ENCODE data around the gene PRC1.
A peak's percentile ranks its signal among the peaks of the same experiment; 100 is the strongest.

Gene PRC1

DNA sequence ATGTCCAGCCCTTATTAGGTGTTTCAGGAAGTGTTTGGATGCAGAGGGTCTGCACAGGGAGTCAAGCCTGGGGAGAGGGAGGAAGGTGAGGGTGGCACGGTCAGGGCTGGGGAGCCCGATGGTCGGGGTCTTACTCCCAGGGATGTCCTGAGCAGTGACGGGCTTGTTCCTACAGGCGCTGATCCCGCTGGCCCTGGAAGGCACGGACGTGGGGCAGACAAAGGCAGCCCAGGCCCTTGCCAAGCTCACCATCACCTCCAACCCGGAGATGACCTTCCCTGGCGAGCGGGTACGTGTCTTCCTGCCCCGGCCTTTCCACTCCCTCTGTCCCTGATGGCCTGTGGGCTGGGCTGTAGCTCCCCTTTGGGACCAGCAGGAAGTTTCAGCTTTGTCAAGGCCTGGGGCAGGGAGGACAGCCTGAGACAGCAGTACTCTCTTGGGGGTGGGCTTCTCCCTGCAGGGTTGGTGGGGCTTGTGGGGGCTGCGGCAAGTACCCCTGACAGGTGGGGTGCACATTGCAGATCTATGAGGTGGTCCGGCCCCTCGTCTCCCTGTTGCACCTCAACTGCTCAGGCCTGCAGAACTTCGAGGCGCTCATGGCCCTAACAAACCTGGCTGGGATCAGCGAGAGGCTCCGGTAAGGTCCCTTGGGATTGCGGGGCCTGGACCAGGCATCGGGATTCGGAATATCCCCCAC, 44.2 kb downstream of the PRC1 start:
- Histone ChIP-seq H3K27ac (no peak overlapping the region), H4K20me1 (peaks cover 26% of the 10 kb centered on the region), H3K27me3 (no peaks in the 10 kb centered on the region), H3K4me2 (no peak overlapping the region), H3K4me3 (no peak overlapping the region), H3K36me3 (peaks cover 91% of the 10 kb centered on the region), H3K9ac (no peak overlapping the region), H3K4me1 (peaks cover 10% of the 10 kb centered on the region), H3K9me3 (no peaks in the 10 kb centered on the region)
- no peak for TF ChIP-seq Cebpa-rat (IDR thresholded peaks at IDR 0.05)

DNA sequence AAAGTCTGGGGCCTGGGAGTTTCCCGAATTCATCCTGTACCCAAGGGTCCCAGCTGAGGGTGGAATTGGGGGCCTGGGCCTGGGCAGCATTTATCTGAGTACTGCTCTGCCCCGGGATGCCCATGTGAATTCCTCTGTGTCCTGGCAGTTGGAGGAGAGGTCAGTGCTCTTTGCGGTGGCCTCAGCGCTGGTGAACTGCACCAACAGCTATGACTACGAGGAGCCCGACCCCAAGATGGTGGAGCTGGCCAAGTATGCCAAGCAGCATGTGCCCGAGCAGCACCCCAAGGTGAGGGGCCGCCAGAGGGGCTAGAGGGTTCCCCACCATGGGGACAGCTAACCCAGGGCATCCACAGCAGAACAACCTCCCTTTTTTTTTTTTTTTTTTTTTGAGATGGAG, 45.8 kb downstream of the PRC1 start:
- no peak overlapping the region for H3K9ac ChIP-seq
- H3K4me2 ChIP-seq = no peak overlapping the region
- no peak overlapping the region for H3K4me3 ChIP-seq
- H3K27me3 ChIP-seq = no peaks in the 10 kb centered on the region
- H3K9me3 ChIP-seq = no peaks in the 10 kb centered on the region
- H3K36me3 ChIP-seq = peaks cover 100% of the 10 kb centered on the region
- no peak for TF ChIP-seq Cebpa-rat (IDR thresholded peaks at IDR 0.05)
- peaks cover 26% of the 10 kb centered on the region for H4K20me1 ChIP-seq
- H3K4me1 ChIP-seq = peaks cover 4% of the 10 kb centered on the region; the same call in 1 of the 2 replicates
- H3K27ac ChIP-seq = no peak overlapping the region

DNA sequence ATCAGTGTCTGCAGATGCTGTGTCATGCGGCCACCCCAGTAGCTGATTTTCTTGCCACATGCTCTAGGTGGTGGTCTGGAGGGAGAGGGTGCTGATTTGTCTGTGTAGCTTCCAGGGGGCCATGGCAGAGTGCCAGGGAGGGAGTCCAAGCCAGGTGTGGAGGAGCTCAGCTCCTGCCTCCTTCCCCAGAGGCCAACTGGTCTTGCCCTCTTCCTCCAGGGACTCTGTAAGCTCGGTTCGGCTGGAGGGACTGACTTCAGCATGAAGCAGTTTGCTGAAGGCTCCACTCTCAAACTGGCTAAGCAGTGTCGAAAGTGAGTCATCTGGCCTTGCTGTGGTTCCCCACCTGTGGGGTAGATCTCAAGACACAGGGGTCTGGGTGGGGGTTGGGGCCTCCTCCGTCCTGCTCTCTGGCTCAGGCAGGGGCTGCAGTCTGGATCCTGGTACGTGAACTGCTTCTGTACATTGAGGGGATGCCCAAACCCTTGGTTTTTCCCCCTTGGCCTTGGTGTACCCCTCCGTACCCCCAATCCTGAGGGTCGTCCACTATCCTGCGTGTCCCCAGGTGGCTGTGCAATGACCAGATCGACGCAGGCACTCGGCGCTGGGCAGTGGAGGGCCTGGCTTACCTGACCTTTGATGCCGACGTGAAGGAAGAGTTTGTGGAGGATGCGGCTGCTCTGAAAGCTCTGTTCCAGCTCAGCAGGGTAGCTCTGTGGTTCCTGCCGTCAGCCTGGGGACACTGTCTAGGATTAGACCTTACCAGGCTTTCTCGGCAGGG, 46.6 kb downstream of the PRC1 start:
- Histone ChIP-seq H3K9me3 (no peaks in the 10 kb centered on the region), H3K4me2 (no peak overlapping the region), H3K27ac (no peak overlapping the region), H3K36me3 (peaks cover 100% of the 10 kb centered on the region), H3K4me1 (peaks cover 4% of the 10 kb centered on the region; the same call in 1 of the 2 replicates), H3K27me3 (no peaks in the 10 kb centered on the region), H4K20me1 (peaks cover 26% of the 10 kb centered on the region), H3K9ac (no peak overlapping the region), H3K4me3 (no peak overlapping the region)
- no peak for TF ChIP-seq Cebpa-rat (IDR thresholded peaks at IDR 0.05)

DNA sequence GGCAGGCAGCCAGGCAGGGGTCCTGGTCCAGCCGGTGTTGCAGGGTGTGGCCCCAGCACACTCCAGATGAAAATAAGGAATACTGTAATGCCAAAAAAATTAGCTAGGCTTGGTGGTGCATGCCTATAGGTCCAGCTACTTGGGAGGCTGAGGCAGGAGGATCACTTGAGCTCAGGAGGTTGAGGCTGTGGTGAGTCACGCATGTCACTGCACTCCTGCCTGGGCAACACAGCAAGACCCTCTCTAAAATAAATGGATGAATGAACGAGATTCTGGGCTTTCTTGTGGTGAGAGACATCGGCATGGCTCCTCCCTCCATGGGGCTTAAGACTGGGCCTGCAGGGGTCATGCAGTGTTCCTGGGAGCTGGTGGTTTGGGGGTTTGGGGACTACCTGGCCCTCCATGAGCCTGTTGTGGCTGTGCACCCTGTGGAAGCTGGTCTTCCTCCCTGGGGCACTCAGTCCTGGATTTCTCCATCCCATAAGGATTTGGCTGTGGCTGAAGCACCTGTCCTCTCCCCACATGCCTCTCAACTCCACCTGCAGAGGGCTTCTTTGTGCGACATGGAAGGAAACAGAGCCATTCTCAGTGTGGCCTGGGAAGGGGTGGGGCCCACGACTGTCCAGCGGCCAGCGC, 47.3 kb downstream of the PRC1 start:
- Histone ChIP-seq H4K20me1 (peaks cover 26% of the 10 kb centered on the region), H3K27me3 (no peaks in the 10 kb centered on the region), H3K4me2 (no peak overlapping the region), H3K4me1 (peaks cover 4% of the 10 kb centered on the region; the same call in 1 of the 2 replicates), H3K4me3 (no peak overlapping the region), H3K36me3 (peaks cover 100% of the 10 kb centered on the region), H3K9me3 (no peaks in the 10 kb centered on the region), H3K9ac (no peak overlapping the region), H3K27ac (no peak overlapping the region)
- TF ChIP-seq Cebpa-rat (IDR thresholded peaks at IDR 0.05) = no peak

DNA sequence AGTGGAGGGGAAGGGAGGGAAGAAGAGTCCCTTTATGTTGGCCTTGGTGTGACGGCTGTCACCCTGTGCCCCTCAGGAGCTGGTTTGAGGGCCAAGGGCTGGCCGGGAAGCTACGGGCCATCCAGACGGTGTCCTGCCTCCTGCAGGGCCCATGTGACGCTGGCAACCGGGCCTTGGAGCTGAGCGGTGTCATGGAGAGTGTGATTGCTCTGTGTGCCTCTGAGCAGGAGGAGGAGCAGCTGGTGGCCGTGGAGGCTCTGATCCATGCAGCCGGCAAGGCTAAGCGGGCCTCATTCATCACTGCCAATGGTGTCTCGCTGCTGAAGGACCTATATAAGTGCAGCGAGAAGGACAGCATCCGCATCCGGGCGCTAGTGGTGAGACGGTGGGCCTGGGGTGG, 47.8 kb downstream of the PRC1 start:
- Histone ChIP-seq H4K20me1 (peaks cover 26% of the 10 kb centered on the region), H3K4me3 (no peak overlapping the region), H3K27ac (no peak overlapping the region), H3K36me3 (peaks cover 100% of the 10 kb centered on the region), H3K27me3 (no peaks in the 10 kb centered on the region), H3K4me1 (peaks cover 4% of the 10 kb centered on the region; the same call in 1 of the 2 replicates), H3K4me2 (no peak overlapping the region), H3K9me3 (no peaks in the 10 kb centered on the region), H3K9ac (no peak overlapping the region)
- TF ChIP-seq Cebpa-rat (IDR thresholded peaks at IDR 0.05) = no peak

DNA sequence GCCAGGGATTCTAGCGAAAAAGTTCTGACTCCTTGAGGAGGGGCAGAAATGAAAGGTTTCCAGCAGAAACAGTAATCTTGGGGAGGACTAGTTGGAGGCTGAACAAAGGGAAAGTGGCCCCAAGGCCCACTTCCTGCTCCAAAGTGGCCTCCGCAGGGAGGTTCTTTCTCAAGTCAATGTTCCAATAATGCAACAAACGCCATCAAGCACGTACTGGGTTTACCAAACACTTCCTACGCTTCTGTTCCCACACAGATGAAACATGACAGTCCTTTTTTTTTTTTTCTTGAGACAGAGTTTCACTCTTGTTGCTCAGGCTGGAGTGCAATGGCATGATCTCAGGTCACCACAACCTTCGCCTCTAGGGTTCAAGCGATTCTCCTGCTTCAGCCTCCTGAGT, 49.2 kb downstream of the PRC1 start:
- no peak overlapping the region for H3K9ac ChIP-seq
- peaks cover 25% of the 10 kb centered on the region for H4K20me1 ChIP-seq
- H3K4me1 ChIP-seq = peaks cover 3% of the 10 kb centered on the region; the same call in 1 of the 2 replicates
- H3K4me2 ChIP-seq = no peak overlapping the region
- no peak for TF ChIP-seq Cebpa-rat (IDR thresholded peaks at IDR 0.05)
- H3K9me3 ChIP-seq = no peaks in the 10 kb centered on the region
- H3K36me3 ChIP-seq = peaks cover 100% of the 10 kb centered on the region
- H3K27ac ChIP-seq = no peak overlapping the region
- no peaks in the 10 kb centered on the region for H3K27me3 ChIP-seq
- H3K4me3 ChIP-seq = no peak overlapping the region

DNA sequence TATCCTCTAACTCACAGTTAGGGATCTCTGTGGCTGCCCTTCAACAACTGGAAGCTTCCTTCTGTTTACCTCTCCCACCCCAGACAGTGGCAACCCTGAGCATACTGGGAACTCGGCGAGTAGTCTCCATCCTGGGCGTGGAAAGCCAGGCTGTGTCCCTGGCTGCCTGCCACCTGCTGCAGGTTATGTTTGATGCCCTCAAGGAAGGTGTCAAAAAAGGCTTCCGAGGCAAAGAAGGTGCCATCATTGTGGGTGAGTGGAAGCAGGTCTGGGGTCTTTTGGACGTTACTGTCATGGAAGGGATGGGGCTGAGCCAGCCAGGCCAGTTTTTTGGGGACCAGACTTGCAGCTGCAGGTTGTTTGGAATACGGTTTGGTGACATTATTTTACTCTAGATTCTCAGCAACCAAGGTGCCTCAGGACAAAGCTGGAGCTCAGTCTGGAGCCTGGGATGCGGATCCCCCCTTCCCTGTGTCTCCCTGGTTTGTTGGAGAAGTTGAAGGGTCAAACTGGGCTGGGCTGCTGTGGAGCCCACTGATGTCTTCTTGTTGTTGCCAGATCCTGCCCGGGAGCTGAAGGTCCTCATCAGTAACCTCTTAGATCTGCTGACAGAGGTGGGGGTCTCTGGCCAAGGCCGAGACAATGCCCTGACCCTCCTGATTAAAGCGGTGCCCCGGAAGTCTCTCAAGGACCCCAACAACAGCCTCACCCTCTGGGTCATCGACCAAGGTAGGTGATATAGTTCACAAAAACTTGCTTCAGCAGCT, 51.8 kb downstream of the PRC1 start:
- no peak overlapping the region for H3K9ac ChIP-seq
- H3K27ac ChIP-seq = no peak overlapping the region
- H3K9me3 ChIP-seq = no peaks in the 10 kb centered on the region
- H3K27me3 ChIP-seq = no peaks in the 10 kb centered on the region
- TF ChIP-seq Cebpa-rat (IDR thresholded peaks at IDR 0.05) = no peak
- no peak overlapping the region for H3K4me3 ChIP-seq
- H3K36me3 ChIP-seq = peaks cover 100% of the 10 kb centered on the region
- peaks cover 6% of the 10 kb centered on the region for H4K20me1 ChIP-seq
- H3K4me1 ChIP-seq = peaks cover 15% of the 10 kb centered on the region
- no peak overlapping the region for H3K4me2 ChIP-seq

DNA sequence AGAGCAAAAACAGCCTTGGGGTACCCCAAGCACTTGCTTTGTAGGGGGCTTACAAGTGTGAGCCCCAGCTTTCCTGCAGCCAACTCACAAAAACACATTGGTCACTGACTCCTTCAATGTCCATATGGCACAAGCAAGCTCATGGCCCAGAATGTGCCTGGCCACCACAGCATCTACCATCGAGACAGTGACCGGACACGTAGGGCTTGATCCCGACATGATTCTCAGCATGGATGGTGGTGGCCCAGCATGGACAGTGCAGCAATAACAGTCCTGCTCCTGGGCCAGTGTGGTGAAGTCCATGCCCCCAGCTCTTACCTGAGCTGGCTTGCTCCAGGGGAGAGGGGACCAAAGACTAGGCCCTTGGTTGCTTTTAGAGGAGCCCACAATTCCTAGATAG, 53.3 kb downstream of the PRC1 start:
- peaks cover 99% of the 10 kb centered on the region for H3K36me3 ChIP-seq

DNA sequence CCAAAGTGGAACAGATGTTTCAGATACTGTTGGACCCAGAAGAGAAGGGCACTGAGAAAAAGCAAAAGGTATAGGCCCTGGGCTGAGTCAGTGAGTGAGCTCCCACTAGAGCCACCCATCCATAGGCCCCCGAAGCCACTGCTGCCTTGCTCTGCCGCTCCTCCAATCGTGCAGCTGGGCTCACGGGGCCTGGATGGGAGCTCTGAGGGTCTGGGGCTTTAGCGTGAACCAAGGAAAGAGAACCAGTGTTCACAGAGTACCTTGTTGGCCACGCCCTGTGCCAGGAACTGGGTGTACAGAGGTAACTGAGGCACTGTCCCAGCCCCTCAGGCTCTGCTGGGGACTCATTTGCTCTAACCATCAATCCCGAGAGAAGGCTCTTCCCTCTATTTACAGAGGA, 54.6 kb downstream of the PRC1 start:
- H3K27me3 ChIP-seq = no peaks in the 10 kb centered on the region
- H4K20me1 ChIP-seq = peaks cover 21% of the 10 kb centered on the region
- H3K4me1 ChIP-seq = peaks cover 36% of the 10 kb centered on the region
- no peak for TF ChIP-seq Cebpa-rat (IDR thresholded peaks at IDR 0.05)
- H3K9me3 ChIP-seq = no peaks in the 10 kb centered on the region
- no peak overlapping the region for H3K9ac ChIP-seq
- no peak overlapping the region for H3K27ac ChIP-seq
- peaks cover 86% of the 10 kb centered on the region for H3K36me3 ChIP-seq
- H3K4me3 ChIP-seq = no peak overlapping the region
- no peak overlapping the region for H3K4me2 ChIP-seq

More for the DNA sequence above, 53.3 kb downstream of the PRC1 start:
- Histone ChIP-seq H3K27me3 (no peaks in the 10 kb centered on the region), H3K27ac (no peak overlapping the region), H3K4me3 (no peak overlapping the region), H3K4me2 (no peak overlapping the region), H3K9ac (0 out of 2 replicates have a peak overlapping the region, but pooled peaks have one; percentile 12), H3K4me1 (peaks cover 30% of the 10 kb centered on the region), H4K20me1 (peaks cover 14% of the 10 kb centered on the region), H3K9me3 (no peaks in the 10 kb centered on the region)
- no peak for TF ChIP-seq Cebpa-rat (IDR thresholded peaks at IDR 0.05)
